NK-92 treated with Interleukin-12 subunit alpha and Interleukin-12 subunit beta, amount 100 ng/mL, for 24 hours (cell line): ENCODE data around the gene DNAH8.
"Not testable (repeated sequence)": the region's sequence is repeated elsewhere in the genome, so short reads cannot be mapped to it uniquely, and the experiment has no call there.

Source experiments
- DNase-seq: peaks from one replicate; lab custom pipeline; 2025; lab: John Stamatoyannopoulos, UW

The DNAH8 gene

DNA sequence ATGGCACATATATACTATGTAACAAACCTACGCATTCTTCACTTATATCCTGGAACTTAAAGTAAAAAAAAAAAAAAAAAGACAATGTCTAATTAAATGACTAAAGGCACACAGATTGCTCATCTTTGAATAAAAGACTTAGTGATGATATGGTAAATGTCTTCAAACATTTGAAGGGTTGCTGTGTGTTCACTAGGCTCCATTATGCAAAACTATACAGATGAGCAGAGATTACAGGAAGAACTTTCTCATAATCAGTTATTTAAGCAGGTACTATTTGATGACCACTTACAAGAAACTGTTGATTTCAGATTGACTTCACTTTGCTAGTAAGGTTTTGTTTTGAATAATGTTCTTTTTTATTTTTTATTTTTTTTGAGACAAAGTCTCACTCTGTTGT is 34.4 kb downstream of the DNAH8 start:
- no peak for DNase-seq

- no peak for DNase-seq
Observed at GRCh38 chr6:38750968-38751615, 36.0 kb downstream of the DNAH8 start.

DNA sequence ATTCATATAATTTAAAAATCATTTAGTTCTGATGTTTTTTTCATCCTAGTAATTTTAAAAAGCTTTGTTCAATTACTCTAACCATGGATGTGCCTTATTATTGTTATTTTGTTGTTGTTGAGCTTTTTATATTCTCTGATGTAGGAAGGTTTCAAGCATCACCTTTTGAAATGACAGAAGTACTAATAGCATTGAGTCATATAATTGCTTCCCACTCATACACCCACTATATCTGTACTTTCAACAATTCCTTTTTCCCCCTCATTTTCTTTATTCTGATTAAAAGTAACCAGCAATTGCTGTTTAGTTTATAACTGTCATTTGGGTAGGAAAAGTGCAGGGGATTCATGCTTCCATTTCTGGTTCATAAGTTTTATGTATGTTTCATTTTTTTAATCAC is 38.6 kb downstream of the DNAH8 start:
- DNase-seq: no peak

DNA sequence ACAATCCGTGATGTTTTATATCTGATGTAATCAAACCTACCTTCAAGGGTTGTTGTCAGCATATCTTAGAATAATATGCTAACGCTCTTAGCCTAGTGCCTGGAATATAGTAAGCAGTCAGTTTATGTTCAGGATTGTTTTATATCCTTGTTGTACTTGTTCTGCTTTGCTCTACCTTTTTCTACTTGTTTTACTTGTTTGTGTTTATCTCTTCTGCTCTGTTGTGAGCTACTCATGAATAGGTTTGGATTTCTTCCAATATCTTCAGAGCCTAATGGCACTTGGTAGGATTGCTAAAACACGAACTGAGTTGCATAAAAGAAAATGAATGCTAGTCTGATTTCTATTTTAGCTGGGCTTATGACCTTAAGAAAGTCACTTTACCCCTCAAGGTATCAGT is 40.1 kb downstream of the DNAH8 start:
- no peak for DNase-seq

DNA sequence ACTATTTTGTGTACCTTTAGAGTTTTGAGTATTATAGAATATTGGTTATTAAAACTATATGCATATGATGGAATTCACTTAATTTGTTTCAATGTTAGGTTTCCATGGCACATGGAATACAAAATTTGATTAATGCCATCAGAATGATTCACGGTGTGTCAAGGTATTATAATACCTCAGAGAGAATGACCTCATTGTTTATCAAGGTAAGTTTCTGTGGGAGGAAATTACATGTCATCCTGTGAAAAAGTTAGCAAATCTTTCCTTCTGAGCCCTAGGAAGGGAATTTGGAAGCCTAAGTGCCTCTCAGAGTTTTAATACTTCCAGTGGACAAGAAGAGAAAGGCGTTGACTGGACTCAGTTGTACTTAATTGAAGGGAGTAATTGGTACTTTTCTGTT is 40.8 kb downstream of the DNAH8 start:
- no peak for DNase-seq

DNA sequence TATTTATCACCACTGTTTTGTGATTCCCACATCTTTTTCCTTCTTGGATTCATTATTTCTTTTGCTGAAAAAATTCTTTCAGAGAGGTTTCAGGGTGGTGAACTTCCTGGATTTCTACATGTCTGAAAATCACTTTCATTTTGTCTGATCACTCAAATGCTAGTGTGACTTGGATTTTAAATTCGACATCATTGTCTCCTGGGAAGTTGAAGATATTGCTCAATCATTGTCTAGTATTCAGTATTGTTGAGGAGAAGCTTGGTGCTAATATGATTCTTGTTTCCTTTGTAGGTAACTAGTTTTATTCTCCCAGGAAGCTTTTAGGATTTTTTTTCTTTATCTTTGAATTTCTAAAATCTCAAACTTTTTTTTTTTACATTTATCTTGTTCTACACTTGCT is 45.0 kb downstream of the DNAH8 start:
- no peak for DNase-seq

- no peak for DNase-seq
Observed at GRCh38 chr6:38762848-38763247, 47.7 kb downstream of the DNAH8 start.

- DNase-seq: no peak
Observed at GRCh38 chr6:38767560-38767959, 52.4 kb downstream of the DNAH8 start.

DNA sequence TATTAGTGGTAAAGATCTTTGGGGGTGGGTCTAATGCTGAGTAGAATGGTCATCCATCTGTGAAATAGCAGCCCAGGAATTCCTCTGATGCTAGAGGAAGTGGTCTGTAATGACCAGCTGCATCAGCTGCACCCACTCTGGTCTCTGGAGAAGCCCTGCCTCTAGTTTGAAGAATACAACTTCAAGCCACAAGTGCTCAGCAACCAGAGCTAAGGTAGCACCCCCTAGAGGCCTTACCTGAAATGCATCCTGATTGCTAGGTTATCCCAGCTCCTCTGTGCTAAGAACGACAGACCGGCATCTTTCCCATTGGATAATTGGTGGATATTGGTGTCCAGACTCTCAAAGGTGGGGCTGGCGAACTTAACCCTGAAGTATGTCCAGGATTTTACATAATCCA is 58.2 kb downstream of the DNAH8 start:
- DNase-seq: no peak

DNA sequence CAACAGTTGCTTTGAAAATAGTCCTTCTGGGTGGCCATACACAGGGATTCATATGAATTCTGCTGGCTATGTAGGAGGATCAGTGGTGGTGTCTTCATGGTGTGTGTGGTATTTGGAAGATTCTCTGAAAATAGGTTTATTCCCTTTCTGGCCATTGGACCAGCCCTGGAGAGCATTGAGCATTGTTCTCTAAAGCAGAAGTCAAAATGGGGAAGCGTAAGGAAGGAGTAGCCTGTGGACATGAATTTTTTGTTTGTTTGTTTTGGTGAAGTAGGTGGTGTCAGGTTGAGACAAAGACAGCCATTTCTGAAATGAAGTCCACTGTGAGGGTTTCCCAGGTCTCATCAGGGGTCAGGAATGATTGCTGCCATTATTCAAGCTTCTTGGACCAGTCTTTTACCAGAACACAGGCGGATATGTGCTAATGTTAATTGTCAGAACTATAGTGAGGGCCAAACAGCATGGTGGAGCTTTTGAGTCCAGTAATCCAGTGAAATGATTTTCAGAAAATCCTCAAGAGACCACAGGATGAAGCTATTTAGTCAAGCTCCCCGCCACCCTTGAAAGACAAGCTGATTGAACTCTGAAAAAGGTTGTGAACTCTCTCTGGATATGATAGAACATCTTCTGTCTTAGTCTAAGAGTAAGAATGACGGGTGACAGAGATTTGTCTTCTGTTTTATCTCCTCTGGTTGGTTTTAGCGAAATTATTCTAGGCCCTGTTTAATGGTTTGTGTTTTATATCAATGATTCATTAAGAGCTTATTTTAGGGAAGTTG is 60.0 kb downstream of the DNAH8 start:
- DNase-seq: no peak

DNA sequence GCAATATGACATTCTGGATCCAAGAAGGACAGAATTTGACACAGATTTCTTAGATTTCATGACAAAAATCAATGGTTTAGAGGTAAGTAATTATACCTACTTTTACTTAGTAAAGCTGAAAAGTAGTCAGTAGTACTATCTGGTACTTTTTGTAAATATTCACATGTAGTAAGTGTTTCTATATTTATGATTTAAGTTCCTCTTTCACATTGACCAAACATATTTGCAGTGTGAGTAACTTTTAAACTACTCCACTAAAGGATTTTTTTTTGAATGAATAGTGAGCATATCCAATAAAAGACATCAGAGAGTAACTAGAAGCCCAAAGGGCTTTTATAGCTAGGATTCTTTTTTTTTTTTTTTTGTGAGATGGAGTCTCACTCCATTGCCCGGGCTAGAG is 60.8 kb downstream of the DNAH8 start:
- no peak for DNase-seq

GRCh38 chr6:38776515-38776914 is 61.4 kb downstream of the DNAH8 start:
- DNase-seq: no peak

DNA sequence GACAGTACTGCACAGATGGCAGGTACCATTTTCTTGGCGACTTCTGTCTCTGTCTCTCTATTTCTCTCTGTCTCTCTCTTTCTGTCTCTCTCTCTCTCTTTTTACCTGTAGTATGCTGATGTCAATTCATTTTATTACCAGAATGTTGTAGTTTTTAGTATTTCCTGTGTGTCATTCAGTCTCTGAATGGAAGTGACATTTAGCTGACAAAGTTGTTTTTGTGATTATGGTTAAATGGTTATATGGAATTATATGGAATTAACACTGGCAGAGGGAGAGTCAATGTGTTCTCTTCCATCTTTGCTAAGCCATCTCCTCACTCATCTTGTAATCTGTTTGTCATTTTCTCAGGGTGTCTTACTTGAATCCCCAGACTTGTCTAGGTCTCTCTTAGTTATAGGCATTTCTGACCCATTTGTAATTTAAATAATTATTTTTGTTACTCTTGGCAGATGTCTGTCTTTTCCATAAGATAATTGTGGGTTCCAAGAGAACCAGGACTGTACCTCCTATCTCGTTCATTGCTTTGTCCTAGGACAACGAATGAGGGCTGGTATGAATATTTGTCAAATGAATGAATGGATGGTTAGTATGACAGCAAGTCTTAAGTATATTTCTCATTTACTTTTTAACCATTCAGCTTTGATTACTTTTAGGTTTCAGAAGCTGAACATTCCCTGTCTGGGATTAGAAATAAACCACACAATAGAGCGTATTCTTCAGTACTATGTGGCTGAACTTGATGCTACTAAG is 64.4 kb downstream of the DNAH8 start:
- DNase-seq: no peak

GRCh38 chr6:38782616-38783015 is 67.5 kb downstream of the DNAH8 start:
- DNase-seq: no peak

DNA sequence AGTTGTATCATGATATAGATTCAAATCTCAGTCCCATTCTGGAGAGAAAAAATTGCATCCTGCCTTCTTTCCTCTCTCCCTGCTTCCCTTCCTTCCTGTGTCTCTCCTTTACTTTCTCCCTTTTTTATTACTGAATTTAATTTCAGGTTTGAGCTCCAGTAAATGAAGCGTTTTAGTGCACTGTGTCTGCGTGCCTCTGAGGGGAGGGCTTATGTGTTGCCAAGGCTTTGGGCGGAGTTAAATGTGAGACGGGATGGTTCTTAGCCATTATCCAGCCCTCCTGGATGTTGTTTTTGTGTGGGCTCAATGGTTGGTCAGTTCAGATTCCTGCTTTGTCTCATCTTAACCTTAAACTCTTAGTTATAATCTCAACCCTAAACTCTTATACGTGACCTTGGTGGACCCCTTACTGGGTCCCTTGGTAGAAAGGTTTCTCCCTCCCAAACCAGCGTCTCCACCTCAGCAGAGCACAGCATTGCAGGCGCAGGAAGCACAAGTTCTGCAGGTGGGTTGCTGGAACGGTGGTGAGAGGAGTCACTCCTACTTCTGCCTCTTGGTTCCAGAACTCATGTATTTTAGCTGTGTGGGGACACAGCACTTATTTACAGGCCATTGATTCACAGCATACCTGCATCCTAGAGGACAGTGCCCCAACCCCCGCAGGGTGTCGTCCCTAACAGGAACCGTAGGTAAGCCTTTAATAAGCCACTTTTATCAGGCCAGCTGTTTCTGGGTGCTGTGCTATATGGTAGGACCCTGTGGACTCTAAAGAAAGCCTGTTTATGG is 68.5 kb downstream of the DNAH8 start:
- no peak for DNase-seq

- no peak for DNase-seq
Observed at GRCh38 chr6:38784506-38785235, 69.6 kb downstream of the DNAH8 start.

- no peak for DNase-seq
Observed at GRCh38 chr6:38786486-38786885, 71.4 kb downstream of the DNAH8 start.

DNA sequence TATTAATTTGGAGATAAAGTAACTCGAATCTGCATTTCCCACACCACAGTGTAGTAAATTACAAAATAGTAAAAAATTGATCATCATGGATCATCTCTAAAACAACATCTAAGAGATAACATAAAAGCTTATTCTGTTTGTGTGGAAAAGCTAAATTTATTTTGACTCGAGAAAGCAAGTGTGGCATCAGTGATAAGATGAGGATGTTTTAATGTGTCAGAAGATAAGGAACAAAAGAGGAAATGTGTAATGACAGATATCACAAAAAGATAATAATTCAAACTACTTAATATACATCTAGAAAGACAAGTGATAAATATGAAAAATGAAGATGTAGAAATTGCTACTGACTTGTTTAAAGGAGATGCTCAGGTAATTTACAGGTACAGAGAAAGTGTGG is 74.1 kb downstream of the DNAH8 start:
- no peak for DNase-seq

DNA sequence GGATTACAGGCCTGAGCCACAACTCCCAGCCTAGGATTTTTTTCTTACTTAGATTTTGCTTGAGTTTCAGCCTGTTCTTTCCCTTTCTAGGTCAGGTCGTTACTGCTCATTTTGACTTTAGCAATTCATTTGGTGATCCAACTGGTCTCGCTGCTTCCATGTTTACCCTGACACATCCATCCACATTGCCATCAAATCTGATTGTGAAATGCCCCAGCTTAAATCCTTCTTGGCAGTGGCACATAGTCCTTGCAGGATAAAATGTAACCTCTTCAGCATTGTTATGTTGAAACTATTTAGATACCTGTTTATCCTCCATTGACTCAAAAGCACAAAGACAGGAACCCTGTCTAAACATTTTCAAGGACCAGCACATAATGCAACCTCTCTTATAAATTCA is 77.2 kb downstream of the DNAH8 start:
- DNase-seq: no peak

DNA sequence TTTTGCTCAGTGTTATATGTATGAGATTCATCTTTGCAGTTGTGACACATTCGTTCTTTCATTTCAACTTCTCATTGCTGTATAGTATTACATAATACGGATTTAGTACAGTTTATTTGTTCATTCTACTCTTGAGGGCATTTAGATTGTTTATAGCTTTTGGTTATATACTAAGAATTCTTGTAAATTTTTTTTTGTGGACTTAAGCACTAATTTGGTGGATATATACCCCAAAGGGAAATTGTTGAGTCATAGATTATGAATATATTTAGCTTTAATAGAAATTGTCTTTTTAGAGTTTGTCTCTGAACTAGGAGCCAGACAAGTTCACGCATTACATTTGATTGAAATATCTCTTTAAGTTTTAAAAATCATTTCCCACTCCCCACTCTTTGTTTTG is 79.6 kb downstream of the DNAH8 start:
- DNase-seq: no peak

DNA sequence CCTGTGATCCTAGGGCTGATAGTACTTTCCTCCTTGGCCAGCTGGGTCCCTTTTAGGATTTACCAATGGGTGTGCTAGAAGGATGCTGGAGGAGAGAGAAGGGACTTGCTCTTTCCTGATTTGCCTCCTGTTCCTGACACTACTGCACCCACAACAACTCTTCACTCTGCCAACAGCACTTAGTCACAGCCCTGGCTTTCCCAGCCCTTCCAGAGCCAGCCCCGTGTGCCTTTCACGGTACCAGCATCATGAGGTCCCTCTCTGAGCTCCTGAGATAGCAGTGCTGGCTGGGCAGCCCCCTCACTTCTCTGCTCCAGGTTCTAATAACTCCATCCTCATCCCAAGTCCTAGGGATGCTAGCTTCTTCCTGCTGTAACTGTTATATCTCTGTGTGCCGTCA is 80.9 kb downstream of the DNAH8 start:
- DNase-seq: no peak

- not testable (repeated sequence) for DNase-seq
Observed at GRCh38 chr6:38796437-38796836, 81.3 kb downstream of the DNAH8 start.
